ENCODE data around the gene HDAC4.
A peak's percentile ranks its signal among the peaks of the same experiment; 100 is the strongest.

HDAC4 gene

DNA sequence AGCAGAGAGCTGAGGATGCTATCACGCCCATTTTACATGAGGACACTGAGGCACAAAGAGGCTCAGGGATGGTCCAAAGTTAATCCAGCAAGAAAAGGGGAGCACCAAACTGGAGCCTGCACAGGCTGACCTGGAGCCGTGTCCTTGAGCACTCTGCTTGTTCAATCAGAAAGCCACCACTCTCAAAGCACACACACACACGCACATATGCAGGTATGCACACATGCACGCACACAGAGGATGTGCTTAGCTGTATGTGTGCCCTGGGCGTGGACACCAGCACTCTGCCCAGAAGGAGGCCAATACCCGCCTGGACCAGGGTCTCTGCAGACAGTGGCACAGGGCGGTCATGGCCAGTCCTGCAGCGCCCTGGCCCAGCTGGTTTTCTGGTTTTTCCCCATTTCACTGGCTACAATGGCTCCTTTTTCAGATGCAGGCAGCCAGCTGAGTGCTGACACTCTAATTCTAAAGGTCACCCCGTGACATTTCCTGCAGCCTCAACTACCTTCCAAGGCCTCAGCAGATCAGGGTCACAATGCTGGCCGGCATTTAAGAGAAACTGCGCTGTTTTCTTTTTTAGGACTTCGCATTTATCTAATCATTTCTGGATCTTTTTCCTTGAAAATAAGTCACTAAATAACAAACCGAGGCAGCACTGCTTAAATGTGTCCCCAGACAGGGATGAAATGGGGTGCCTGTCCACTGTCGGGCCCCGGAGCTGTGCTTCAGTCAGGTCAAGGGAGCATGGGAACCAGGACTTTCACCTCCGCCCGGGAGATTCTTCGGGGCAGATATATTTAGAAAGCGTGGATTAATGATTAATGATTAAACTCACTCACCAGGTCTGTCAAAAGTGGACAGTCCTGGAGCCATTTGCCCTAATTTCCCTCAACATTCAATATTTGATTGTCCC lies 104.5 kb downstream of the HDAC4 start:
- no peak for DNase-seq (ENCODE audit: low read depth in 2 of 2)

DNA sequence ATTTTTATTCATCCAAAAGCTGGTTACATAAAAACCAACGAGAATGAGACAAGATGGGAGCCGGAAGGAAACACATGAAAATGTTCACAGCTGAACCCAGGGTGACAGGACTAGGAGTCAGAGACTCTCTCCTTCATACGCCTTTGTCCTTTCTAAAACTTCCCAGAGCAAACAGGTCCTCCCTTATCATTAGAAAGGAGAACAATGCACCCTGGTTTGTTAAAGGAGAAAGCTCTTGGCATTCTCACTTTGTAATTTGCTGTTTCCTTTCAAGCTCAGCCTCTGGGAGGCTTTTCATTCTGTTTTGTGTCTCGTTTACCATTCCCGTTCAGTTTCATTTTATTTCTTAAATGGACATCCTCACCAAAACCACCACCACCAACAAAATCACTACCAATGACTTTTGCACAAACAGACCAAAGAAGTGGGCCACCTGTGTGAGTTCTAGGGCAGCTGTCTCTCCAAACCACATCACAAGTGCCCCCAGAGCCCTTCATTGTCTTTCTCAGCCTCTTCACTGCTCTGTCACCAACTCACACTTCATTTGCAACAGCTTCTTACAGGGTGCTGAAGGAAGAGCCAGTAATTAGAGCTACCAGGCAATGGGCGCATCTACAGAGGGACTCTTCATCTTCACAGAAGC lies 105.3 kb downstream of the HDAC4 start:
- no peak for DNase-seq (ENCODE audit: low read depth in 2 of 2)

DNA sequence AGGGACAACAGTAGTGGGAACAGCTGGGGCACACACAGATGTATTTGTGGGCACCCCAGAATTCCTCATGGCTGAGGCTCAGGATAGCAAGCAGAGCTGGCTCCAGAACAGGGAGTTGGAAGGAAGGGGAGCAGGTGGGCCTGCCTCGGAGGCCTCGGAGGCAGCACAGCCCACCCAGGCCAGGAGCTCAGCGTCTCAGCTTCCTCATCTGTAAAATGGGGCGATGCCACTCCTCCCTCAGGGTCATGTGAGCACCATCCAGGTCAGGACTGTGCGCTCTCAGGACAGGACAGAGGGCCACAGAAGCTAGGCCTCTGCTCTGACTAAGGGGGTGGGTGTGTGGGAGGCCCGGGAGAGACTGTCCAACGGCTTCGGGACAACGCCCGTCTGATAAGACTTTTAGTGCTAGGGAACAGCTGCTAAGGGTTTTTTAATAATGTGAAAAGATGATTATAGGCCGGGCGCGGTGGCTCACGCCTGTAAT lies 106.2 kb downstream of the HDAC4 start:
- DNase-seq (ENCODE audit: low read depth in 2 of 2) = no peak

DNA sequence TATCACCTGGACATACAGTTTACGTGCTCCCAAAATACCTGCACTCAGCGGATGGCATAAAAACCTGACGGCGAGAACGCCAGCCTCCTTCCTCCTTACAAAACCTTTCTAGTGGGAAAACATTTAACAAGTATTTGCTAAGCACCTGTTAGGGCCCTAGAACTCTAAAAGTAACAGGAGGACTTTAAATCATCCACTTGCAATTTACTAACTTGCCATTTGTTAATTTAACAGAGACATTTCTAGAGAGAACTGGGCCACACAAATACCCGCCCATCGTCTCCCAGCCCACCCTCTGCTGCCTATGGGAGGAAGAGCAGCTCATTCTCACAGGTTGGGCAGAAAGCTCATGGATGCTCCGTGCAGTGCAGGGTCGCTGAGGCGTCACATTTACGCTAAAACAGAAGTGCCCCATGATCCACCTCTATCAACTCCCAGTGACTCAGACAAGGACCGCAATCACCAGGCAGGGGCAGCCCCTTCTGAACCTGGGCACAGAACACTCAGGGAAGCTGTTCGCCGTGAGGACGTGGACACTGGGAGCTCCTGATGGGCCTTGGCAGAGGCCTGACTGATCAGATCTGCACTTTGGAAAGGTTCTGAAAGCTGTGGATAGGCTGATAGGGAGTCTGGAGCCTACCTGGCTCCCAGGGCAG lies 106.9 kb downstream of the HDAC4 start:
- peak; percentile 48 to 53 for DNase-seq (ENCODE audit: low read depth in 2 of 2)

DNA sequence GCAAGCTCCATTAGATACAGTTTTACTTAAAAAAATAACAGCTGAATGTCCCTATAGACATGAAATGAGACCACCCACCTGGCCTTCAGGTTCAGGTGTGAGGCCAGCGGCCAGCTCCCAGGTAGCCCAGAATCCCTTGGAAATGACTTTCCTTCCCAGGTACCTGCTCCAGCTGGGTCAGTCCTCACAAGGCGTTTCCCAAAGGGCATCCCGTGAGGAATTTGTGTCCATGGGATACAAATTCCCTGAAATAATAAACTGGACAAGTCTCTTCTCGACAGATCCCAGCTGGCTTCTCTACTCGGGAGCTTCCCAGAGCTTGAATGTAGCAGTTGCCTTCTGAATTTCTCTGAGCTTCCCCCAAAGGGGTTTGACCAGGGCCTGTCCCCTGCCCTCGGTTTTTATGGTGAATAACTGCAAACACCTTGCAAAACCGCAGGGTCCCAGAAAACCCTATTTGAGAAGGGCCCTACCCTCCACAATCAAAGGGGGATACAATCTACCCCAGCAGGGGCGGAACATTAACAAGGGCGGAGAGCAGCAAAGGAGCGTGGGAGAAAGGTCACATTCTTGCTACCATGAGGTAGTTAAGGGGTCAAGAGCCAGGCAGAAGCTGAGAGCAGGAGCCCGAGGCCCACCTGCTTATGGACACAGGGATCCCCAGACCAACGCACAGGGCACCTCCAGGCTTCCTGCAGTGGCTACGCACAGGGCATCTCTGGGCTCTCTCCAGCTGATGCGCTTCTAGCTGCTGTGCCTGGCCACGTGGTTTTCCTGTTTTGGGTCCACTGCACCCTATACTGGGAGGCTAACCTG lies 107.7 kb downstream of the HDAC4 start:
- DNase-seq (ENCODE audit: low read depth in 2 of 2) = no peak

DNA sequence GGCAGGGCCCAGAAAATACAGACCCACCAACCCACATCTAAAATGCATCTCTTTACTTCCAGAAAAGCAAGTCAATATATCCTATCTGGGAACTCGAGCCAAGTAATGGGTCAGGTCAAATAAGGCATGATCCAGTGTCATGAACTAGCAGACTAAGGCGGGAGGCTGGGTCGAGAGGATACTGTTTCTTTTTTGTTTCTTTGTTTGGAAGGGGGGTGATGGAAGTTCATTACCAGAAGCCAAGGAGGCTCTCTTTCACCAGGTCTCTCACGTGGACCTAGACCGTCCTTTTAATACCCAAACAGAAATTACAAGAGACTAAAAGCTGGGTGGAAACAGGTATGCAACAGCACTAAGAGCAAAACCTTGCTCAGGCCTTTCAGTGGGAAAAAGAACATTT lies 108.3 kb downstream of the HDAC4 start:
- DNase-seq (ENCODE audit: low read depth in 2 of 2) = no peak

DNA sequence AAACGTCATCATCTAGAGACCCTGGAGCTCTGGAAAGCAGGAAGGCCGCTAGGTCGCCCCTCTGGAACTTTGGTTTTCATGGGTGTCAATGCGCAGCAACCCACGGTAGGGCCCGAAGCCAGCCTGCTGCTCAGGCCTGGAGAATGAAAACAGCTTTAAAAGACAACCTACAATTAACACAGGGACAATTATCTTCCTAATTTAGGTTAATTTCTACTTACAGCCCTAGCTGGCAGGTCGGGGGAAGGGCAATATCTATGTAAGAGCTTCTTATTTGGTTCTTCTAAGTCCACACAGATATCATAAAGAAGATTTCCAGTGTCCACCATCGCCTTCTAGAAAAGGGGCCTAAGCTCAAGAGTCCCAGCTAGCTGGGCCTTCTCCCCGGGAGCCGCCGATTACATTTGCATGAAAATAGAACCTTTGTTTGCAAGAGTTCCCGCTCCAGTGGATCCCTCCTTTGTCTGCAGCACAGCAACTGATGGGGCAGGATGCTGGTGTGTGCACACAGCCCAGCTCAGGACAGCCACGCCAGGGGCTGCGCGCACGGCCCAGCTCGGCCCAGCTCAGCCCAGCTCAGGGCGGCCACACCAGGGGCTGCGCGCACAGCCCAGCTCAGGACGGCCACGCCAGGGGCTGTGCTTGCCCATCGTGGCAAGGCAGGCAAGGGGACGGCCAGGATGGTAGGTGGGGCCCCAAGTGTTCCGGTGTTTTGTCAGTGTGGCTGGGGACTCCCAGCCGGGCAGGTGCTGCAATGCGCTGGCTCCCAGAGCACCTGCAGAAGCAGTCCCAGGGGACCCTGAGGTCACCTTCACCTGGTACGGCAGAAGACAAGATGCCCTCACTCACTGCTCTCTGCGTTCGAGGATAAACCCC lies 109.1 kb downstream of the HDAC4 start:
- no peak for DNase-seq (ENCODE audit: low read depth in 2 of 2)

DNA sequence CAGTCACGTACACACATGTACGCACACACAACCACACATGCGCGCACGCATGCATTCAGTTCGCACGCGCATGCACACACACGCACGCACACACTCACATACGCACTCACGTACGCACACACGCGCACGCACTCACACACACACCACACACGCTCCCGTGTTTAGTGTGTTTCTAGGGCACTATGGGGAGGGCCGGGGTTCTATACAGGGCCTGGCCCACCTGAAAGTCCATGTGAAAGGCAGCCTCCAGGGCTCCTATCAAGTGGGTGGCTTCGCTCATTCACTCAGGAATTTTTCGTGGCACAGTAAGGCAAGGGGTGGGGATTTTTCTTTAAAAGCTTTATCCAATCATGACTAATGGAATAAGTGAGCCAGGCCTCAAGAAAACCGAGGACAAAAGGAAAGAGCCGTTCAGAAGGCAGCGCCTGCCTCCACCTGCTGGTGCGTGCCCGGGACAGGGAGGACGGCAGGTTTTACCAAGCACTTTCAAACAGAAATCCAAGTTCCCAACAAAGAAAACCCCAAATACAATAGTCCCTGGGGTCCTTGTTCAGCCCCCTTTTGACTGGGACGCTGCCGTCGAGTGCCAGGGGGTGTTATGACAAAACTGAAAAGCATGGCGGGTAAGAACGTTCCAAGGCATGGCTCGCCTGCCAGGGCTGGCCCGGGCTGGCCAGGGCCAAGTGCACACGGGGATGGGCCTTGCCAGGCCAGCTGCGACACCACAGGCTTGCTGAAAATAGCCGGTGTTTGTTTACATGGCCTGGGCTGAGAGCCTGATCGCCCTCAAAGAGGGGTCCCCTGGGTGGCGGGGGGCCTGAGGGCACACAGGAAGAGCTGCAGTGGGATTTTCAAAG lies 110.0 kb downstream of the HDAC4 start:
- DNase-seq (ENCODE audit: low read depth in 2 of 2) = no peak

DNA sequence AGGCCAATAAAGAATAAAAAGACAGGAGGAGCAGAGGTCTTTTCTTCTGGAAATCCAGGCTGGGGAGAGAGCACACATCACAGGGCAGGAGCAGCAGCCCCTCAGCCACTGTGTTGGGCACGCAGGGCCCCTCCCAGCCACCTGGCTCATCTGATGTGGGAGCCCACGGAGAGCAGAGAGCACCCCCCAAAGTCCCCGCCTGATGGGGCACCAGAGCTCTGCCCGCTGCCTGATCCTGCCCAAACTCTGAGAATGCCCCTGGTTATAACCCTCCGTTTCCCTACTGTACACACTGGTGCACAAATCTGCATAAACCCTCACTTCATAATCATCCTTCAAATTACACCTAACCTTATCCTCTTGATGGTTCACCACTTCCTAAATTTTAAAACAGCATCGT lies 111.3 kb downstream of the HDAC4 start:
- no peak for DNase-seq (ENCODE audit: low read depth in 2 of 2)

DNA sequence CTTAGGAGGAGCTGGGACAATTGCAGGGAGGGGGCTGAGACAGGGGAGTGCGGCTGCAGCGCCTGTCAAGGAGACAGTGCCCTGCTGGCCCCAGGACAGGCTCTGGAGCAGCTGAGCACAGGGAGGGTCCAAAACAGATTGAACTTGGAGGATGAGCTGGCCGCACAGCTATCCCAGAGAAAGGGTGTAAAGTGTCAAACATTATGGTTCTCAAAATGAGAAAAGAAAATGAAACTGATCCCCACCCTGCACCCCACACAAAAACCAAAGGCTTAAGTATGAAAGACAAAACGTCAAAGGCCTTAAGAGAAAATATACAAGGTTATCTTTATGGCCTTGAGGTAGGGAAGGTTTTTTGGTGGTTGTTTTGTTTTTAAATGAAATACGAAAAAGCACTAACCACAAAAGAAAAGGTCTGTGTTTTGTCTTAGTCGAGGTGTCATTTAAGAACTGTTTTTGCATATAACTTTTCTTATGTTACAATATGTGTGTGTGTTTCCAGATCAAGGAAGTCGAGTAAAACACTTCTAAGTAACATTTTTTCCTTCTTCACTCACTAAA lies 111.8 kb downstream of the HDAC4 start:
- no peak for DNase-seq (ENCODE audit: low read depth in 2 of 2)

DNA sequence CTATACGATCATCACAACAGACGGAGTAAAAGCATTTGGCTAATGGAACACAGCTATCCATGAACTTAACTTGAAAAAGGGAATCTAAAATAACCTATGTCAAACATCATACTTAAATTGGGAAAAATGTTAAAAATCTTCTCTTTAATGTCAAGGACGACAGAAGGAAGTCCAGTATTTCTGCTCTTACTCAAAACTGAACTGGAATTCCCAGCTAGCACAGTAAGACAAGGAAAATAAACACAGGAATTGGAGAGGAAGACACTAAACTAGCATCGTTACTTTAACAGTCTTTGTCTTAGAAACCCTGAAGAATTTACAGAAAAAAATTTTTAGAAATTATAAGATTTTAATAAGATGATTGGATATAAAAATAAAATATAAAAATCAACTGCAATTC lies 112.6 kb downstream of the HDAC4 start:
- no peak for DNase-seq (ENCODE audit: low read depth in 2 of 2)

DNA sequence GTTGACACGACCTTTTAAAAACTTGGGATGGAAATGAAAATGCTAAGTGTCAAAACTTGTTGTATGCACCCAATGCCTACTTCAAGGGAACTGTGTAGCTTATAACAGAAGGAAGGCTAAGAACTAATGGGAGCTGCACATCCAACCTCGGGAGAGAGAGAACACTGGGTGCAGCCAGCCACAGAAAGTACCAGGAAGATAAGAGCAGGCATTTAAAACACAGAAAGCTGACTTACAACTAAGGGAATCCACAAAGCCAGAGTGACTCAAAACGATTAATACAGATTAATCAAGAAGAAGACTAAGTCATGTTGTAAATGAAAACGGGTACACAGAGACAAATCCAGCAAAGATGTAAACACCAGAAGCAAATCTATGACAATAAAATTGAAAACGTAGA lies 113.4 kb downstream of the HDAC4 start:
- DNase-seq (ENCODE audit: low read depth in 2 of 2) = no peak

DNA sequence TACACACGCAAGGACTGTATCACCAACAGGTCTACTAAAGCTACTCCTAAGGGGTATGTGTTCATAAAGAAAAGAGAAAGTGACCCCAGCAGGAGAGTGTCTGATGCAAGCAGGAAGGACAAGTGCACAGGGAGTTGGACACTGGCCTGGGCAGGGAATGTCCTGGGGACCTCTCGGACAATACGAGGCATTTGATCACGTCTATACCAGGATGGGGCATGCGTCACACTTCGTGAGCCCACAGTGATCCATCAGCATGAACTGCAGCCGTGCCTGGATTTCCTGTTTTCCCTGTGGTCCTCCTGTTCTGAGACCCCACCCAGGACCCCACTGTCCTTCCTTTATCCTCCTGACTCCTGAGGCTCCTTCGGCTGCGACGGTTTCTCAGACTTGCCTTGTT lies 113.9 kb downstream of the HDAC4 start:
- DNase-seq (ENCODE audit: low read depth in 2 of 2) = no peak

DNA sequence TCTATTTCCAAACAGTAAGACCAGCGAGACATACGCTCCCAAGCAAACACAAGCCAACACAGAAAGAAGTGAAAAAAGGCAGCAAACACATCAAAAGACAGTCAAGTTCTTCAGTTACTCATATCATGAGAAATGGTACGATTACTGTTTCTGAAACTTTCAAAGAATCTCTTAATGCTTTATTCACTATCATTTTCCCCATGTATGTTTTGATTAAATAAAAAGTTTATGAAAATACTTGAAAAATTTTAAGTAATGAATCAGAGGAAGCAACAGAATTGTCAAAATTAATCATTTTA lies 114.9 kb downstream of the HDAC4 start:
- DNase-seq (ENCODE audit: low read depth in 2 of 2) = no peak

DNA sequence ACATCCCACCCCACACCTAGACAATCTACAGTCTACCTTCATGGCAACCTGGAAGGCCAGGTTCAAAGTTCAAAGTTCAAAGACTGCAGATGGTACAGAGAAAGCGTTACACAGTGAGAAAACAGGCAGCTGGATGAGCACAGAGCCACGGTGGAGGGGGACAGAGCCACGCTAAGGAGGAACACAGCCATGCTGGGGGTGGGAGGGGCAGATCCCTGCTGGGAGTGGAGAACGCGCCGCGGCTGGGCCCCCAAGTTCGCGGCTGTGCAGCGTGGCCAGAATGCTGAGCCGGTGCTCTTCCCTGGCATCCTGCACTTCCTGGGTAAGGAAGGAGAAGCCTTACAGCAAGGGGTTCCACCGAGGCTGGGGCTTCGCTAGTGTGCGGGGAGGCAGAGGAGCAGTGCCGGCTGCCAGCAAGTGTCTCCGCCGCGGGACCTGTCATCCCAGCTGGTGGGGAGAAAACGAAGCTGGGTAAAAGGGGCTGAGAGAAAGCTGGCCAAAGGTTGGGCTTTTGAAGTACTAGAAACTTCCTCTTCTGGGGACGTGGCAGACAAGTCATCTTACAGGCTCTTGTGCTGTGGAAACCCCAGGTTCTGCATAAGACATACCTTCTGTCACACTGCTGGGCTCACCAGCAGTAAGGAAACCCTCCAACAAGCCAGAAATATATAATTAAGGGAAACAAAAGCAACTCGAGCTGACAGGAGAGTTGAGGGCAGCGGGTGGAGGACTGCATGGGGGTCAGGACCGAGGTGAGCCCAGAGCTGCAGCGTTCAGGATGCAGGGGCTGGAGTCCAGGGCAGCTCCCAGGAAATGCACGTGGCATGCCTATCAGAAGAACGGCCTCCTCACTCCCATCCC lies 115.5 kb downstream of the HDAC4 start:
- no peak for DNase-seq (ENCODE audit: low read depth in 2 of 2)

DNA sequence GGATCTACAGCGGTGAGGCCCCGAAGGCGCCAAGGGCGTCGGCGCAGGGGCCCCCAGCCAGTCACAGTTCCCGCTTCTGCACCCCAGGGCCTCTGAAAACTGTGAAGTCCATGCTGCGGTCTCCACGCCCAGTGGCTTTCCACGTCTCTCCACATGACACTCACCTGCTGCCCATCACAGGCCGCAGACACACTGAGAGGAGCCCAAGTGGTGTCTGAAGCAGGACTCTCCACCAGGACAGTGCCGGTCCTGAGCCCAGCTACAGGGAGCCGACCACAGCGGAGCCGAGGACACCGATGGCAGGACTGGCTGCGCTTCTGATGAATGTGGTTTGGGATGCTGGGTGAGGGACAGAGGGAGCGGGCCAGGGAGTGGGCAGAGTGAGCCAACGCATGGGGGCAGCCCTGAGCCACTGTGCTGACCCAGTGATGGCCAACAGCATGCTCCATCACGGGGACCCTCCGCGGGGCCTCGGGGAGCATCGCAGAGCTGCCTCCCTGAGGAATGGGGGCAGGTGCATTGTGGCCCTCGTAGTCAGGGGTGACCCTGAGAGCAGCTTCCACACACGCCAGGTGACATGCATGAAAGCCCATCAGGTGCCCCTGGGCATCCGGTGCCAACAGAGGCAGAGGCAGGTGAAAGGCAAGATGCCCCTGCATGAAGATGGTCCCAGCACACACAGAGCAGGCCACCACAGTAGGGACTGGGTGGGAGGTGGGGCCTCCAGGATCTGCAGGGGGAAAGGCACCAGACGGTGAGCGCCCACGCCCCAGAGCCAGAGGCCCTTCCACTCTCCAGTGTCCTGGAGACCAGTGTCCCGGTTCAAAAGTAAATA lies 116.6 kb downstream of the HDAC4 start:
- no peak for DNase-seq (ENCODE audit: low read depth in 2 of 2)

DNA sequence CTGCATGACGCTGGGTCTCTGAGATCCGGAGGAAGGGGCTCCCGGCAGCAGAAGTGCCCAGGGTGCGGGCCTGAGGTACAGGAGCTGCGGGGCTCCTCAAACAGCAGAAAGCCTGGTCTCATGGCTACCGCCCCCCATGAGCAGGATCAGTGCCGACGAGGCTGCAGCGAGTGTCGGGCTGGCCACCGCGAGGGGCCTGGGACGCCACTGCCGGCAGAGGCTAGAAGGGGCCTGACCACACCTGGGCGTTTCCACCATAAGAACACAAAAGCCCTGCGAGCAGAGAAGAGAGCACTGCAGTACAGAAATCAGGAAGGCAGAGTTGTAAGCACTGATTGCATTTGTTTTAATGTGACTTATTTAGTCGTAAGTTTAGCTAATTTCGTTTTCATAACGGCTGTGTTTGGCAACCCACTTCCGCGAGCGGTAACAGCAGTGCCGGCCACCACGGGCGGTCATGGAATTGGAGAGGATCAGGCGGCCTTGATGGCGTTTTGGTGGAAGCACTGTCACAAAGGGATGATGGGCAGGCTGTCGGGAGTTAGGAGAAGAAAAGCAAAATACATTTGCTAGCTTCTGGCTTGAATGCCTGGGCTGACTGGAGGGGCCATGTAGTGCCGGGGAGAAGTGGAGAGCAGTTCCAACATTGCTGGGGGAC lies 117.4 kb downstream of the HDAC4 start:
- DNase-seq (ENCODE audit: low read depth in 2 of 2) = no peak

Data from activated CD4-positive, alpha-beta T cell treated with anti-CD3 and anti-CD28 coated beads for 24 hours (primary cell).